Endothelial cell (in vitro differentiated cells): ENCODE measurements around the gene NCK1. TPM values are rescaled to one million over a fixed set of nuclear protein-coding genes. Genes with fewer than 3 reads are reported as not detected.

Source experiments
- DNase-seq: peaks from one replicate; pipeline ENCODE4 v3.0.0; 2021; ENCODE audit warnings: low spot score
- H3K27ac Mint-ChIP-seq: one replicate; pipeline ENCODE4 v1.8.0; 2021; ENCODE audit warnings: mixed read lengths, inconsistent platforms; ENCODE audit not compliant: unreplicated experiment
- H3K27me3 Mint-ChIP-seq: one replicate; pipeline ENCODE4 v1.8.0; 2021; ENCODE audit warnings: mild to moderate bottlenecking, moderate library complexity, mixed read lengths, inconsistent platforms; ENCODE audit not compliant: unreplicated experiment
- H3K36me3 Mint-ChIP-seq: one replicate; pipeline ENCODE4 v1.8.0; 2021; ENCODE audit warnings: mild to moderate bottlenecking, low read depth, mixed read lengths, inconsistent platforms; ENCODE audit not compliant: unreplicated experiment
- H3K4me1 Mint-ChIP-seq: one replicate; pipeline ENCODE4 v1.8.0; 2021; ENCODE audit warnings: mild to moderate bottlenecking, mixed read lengths, inconsistent platforms; ENCODE audit not compliant: unreplicated experiment
- H3K4me3 Mint-ChIP-seq: one replicate; pipeline ENCODE4 v1.8.0; 2021; ENCODE audit warnings: mild to moderate bottlenecking, mixed read lengths, inconsistent platforms; ENCODE audit not compliant: unreplicated experiment
- H3K9me3 Mint-ChIP-seq: one replicate; pipeline ENCODE4 v1.8.0; 2021; ENCODE audit warnings: mixed read lengths, inconsistent platforms; ENCODE audit not compliant: unreplicated experiment
- CTCF ChIP-seq: fragments of 200-600 bp; sonication (generic); IDR thresholded peaks from one replicate; pipeline ENCODE4 v1.5.0; 2021; ENCODE audit warnings: antibody characterized with exemption; ENCODE audit not compliant: unreplicated experiment
- total RNA-seq: library from RNA; stranded (reverse); fragmentation: NEBNext Ultra II Directional; extraction: Animal tissue kit (Norgen Biotek cat#: 25700); gene quantifications from one replicate; pipeline ENCODE4 v1.2.1, GENCODE V29; 2021; ENCODE audit not compliant: unreplicated experiment

The NCK1 gene
- total RNA-seq, 1 donor from 2014 or later: 53.9 TPM

- DNase-seq: no peak
- no peak overlapping the region for H3K4me3 Mint-ChIP-seq
- H3K9me3 Mint-ChIP-seq: no peaks in the 10 kb centered on the region
- H3K27me3 Mint-ChIP-seq: no peaks in the 10 kb centered on the region
- H3K36me3 Mint-ChIP-seq: no peaks in the 10 kb centered on the region
- H3K27ac Mint-ChIP-seq: peak overlapping the region; percentile 58
- peaks cover 62% of the 10 kb centered on the region for H3K4me1 Mint-ChIP-seq
- TF ChIP-seq CTCF: no peak
Measured at GRCh38 chr3:136913168-136913567, 51.2 kb downstream of the NCK1 start.

- no peak for TF ChIP-seq CTCF
- H3K36me3 Mint-ChIP-seq: no peaks in the 10 kb centered on the region
- DNase-seq: no peak
- peaks cover 62% of the 10 kb centered on the region for H3K4me1 Mint-ChIP-seq
- H3K27me3 Mint-ChIP-seq: no peaks in the 10 kb centered on the region
- H3K27ac Mint-ChIP-seq: no peak overlapping the region
- H3K4me3 Mint-ChIP-seq: no peak overlapping the region
- H3K9me3 Mint-ChIP-seq: no peaks in the 10 kb centered on the region
Measured at GRCh38 chr3:136914739-136915138, 52.7 kb downstream of the NCK1 start.

GRCh38 chr3:136916223-136916622, 54.2 kb downstream of the NCK1 start:
- H3K9me3 Mint-ChIP-seq: no peaks in the 10 kb centered on the region
- no peak overlapping the region for H3K4me3 Mint-ChIP-seq
- H3K4me1 Mint-ChIP-seq: peaks cover 64% of the 10 kb centered on the region

GRCh38 chr3:136919799-136920580, 58.0 kb downstream of the NCK1 start:
- H3K27me3 Mint-ChIP-seq: no peaks in the 10 kb centered on the region
- H3K4me1 Mint-ChIP-seq: peaks cover 49% of the 10 kb centered on the region
- H3K9me3 Mint-ChIP-seq: no peaks in the 10 kb centered on the region
- H3K36me3 Mint-ChIP-seq: peaks cover 12% of the 10 kb centered on the region
- peak overlapping the region; percentile 23 for H3K4me3 Mint-ChIP-seq
- TF ChIP-seq CTCF: no peak
- no peak for DNase-seq
- H3K27ac Mint-ChIP-seq: peak overlapping the region; percentile 97

More at GRCh38 chr3:136916223-136916622, 54.2 kb downstream of the NCK1 start:
- TF ChIP-seq CTCF: no peak
- H3K36me3 Mint-ChIP-seq: peaks cover 5% of the 10 kb centered on the region
- no peaks in the 10 kb centered on the region for H3K27me3 Mint-ChIP-seq
- no peak overlapping the region for H3K27ac Mint-ChIP-seq
- no peak for DNase-seq

GRCh38 chr3:136920904-136921611, 59.0 kb downstream of the NCK1 start:
- H3K4me1 Mint-ChIP-seq: peaks cover 44% of the 10 kb centered on the region
- H3K27ac Mint-ChIP-seq: peak overlapping the region; percentile 4
- DNase-seq: no peak
- H3K9me3 Mint-ChIP-seq: no peaks in the 10 kb centered on the region
- no peak for TF ChIP-seq CTCF
- peaks cover 12% of the 10 kb centered on the region for H3K36me3 Mint-ChIP-seq
- no peaks in the 10 kb centered on the region for H3K27me3 Mint-ChIP-seq
- peak overlapping the region; percentile 17 for H3K4me3 Mint-ChIP-seq
